MG63 (cell line): ENCODE results near the gene CALU. TPM values are rescaled to one million over a fixed set of nuclear protein-coding genes. Genes with fewer than 3 reads are reported as not detected.

Experiments used
- DNase-seq: peaks from one replicate; pipeline ENCODE4 v3.0.0-alpha.2; 2020
- H3K27me3 ChIP-seq: fragments of 250-450 bp; sonication (Bioruptor Pico); 2 replicates; pipeline ENCODE4 v1.5.1; 2020; ENCODE audit warnings: mild to moderate bottlenecking, moderate library complexity
- H3K36me3 ChIP-seq: fragments of 250-450 bp; sonication (Bioruptor Pico); 2 replicates; pipeline ENCODE4 v1.5.1; 2020; ENCODE audit warnings: mild to moderate bottlenecking, moderate library complexity
- H3K4me3 ChIP-seq: fragments of 250-450 bp; sonication (Bioruptor Pico); 2 replicates; pipeline ENCODE4 v1.5.1; 2020; ENCODE audit warnings: mild to moderate bottlenecking, moderate library complexity
- H3K9me3 ChIP-seq: fragments of 250-450 bp; sonication (Bioruptor Pico); 2 replicates; pipeline ENCODE4 v1.5.1; 2020; ENCODE audit warnings: mild to moderate bottlenecking, moderate library complexity
- total RNA-seq: library from RNA; depleted of rRNA; stranded (reverse); fragments of >200 nt; shearing (Covaris generic); gene quantifications from 2 replicates; pipeline ENCODE4 v1.2.3, GENCODE V29; 2014; ENCODE audit warnings: low replicate concordance; rRNA removed

The CALU gene
- total RNA-seq: 118 and 161 TPM in 2 replicates

GRCh38 chr7:128739048-128739962 is at the start of gene CALU:
CALU (plus strand) TSS chr7:128739359; CDS start chr7:128748584, 9,225 bp downstream.
- DNase-seq: peak; percentile 96
- peaks cover 7% of the 10 kb centered on the region for H3K36me3 ChIP-seq
- H3K27me3 ChIP-seq: no peaks in the 10 kb centered on the region

GRCh38 chr7:128691227-128691626 is 47.9 kb upstream of the CALU start:
- Histone ChIP-seq H3K4me3 (no peak overlapping the region), H3K9me3 (no peaks in the 10 kb centered on the region), H3K27me3 (no peaks in the 10 kb centered on the region), H3K36me3 (no peaks in the 10 kb centered on the region)
- DNase-seq: no peak

More at GRCh38 chr7:128739048-128739962, at the start of gene CALU:
- Histone ChIP-seq H3K9me3 (no peaks in the 10 kb centered on the region), H3K4me3 (peak within 1 kb of the TSS; percentile 93)

- no peaks in the 10 kb centered on the region for H3K9me3 ChIP-seq
- DNase-seq: no peak
- H3K4me3 ChIP-seq: no peak overlapping the region
- no peaks in the 10 kb centered on the region for H3K36me3 ChIP-seq
- H3K27me3 ChIP-seq: no peaks in the 10 kb centered on the region
These were observed 46.4 kb upstream of the CALU start for GRCh38 chr7:128692623-128693270.

GRCh38 chr7:128693373-128694015 is 45.7 kb upstream of the CALU start:
- Histone ChIP-seq H3K27me3 (no peaks in the 10 kb centered on the region), H3K4me3 (no peak overlapping the region), H3K9me3 (no peaks in the 10 kb centered on the region), H3K36me3 (no peaks in the 10 kb centered on the region)
- no peak for DNase-seq

- Histone ChIP-seq H3K27me3 (no peaks in the 10 kb centered on the region), H3K4me3 (no peak overlapping the region), H3K36me3 (no peaks in the 10 kb centered on the region), H3K9me3 (no peaks in the 10 kb centered on the region)
- DNase-seq: no peak
These were observed 44.4 kb upstream of the CALU start for GRCh38 chr7:128694738-128695137.

- Histone ChIP-seq H3K36me3 (no peaks in the 10 kb centered on the region), H3K27me3 (no peaks in the 10 kb centered on the region), H3K9me3 (no peaks in the 10 kb centered on the region), H3K4me3 (peak overlapping the region; percentile 44)
- peak; percentile 73 for DNase-seq
These were observed 41.8 kb upstream of the CALU start for GRCh38 chr7:128697302-128697905.

GRCh38 chr7:128699196-128699712 is 39.9 kb upstream of the CALU start:
- H3K4me3 ChIP-seq: no peak overlapping the region
- H3K9me3 ChIP-seq: no peaks in the 10 kb centered on the region
- no peak for DNase-seq
- H3K36me3 ChIP-seq: no peaks in the 10 kb centered on the region
- no peaks in the 10 kb centered on the region for H3K27me3 ChIP-seq

- Histone ChIP-seq H3K9me3 (no peaks in the 10 kb centered on the region), H3K27me3 (no peaks in the 10 kb centered on the region), H3K36me3 (no peaks in the 10 kb centered on the region), H3K4me3 (no peak overlapping the region)
- no peak for DNase-seq
These were observed 39.3 kb upstream of the CALU start for GRCh38 chr7:128699895-128700294.

- Histone ChIP-seq H3K4me3 (no peak overlapping the region), H3K27me3 (no peaks in the 10 kb centered on the region), H3K36me3 (no peaks in the 10 kb centered on the region), H3K9me3 (no peaks in the 10 kb centered on the region)
- no peak for DNase-seq
These were observed 37.9 kb upstream of the CALU start for GRCh38 chr7:128701062-128701785.

- Histone ChIP-seq H3K36me3 (no peaks in the 10 kb centered on the region), H3K27me3 (no peaks in the 10 kb centered on the region), H3K9me3 (no peaks in the 10 kb centered on the region), H3K4me3 (no peak overlapping the region)
- DNase-seq: no peak
These were observed 35.4 kb upstream of the CALU start for GRCh38 chr7:128703609-128704241.

- Histone ChIP-seq H3K4me3 (no peak overlapping the region), H3K27me3 (no peaks in the 10 kb centered on the region), H3K36me3 (no peaks in the 10 kb centered on the region)
These were observed 33.2 kb upstream of the CALU start for GRCh38 chr7:128705891-128706333.

GRCh38 chr7:128707752-128708151 is 31.4 kb upstream of the CALU start:
- Histone ChIP-seq H3K4me3 (no peak overlapping the region), H3K27me3 (no peaks in the 10 kb centered on the region), H3K36me3 (no peaks in the 10 kb centered on the region), H3K9me3 (no peaks in the 10 kb centered on the region)
- no peak for DNase-seq

More at GRCh38 chr7:128705891-128706333, 33.2 kb upstream of the CALU start:
- H3K9me3 ChIP-seq: no peaks in the 10 kb centered on the region
- DNase-seq: no peak

- H3K4me3 ChIP-seq: no peak overlapping the region
- no peak for DNase-seq
- H3K36me3 ChIP-seq: no peaks in the 10 kb centered on the region
- H3K27me3 ChIP-seq: no peaks in the 10 kb centered on the region
- H3K9me3 ChIP-seq: no peaks in the 10 kb centered on the region
These were observed 30.9 kb upstream of the CALU start for GRCh38 chr7:128708235-128708634.

GRCh38 chr7:128708824-128709223 is 30.3 kb upstream of the CALU start:
- Histone ChIP-seq H3K4me3 (no peak overlapping the region), H3K27me3 (no peaks in the 10 kb centered on the region), H3K9me3 (no peaks in the 10 kb centered on the region), H3K36me3 (no peaks in the 10 kb centered on the region)
- no peak for DNase-seq

- Histone ChIP-seq H3K9me3 (no peaks in the 10 kb centered on the region), H3K4me3 (no peak overlapping the region), H3K36me3 (no peaks in the 10 kb centered on the region), H3K27me3 (no peaks in the 10 kb centered on the region)
- DNase-seq: no peak
These were observed 28.7 kb upstream of the CALU start for GRCh38 chr7:128710481-128710880.
